Right renal pelvis (tissue), 4 donors: ENCODE results near the gene SLC7A6OS. TPM values are rescaled to one million over a fixed set of nuclear protein-coding genes. Genes with fewer than 3 reads are reported as not detected.

ENCODE experiments used
- DNase-seq, 4 donors: peaks; one replicate each; pipeline ENCODE4 v3.0.0-alpha.2; 2013; ENCODE audit warnings: low read depth in 4 of 4, low spot score in 3 of 4, missing footprints in 1 of 4
- polyA plus RNA-seq, 4 donors: library from polyadenylated mRNA; unstranded; fragments of 120-200 nt; gene quantifications; one replicate each; pipeline ENCODE4 v1.2.1, GENCODE V29; 2013; ENCODE audit not compliant: insufficient read length in 4 of 4

Gene SLC7A6OS
- polyA plus RNA-seq, 4 donors, result 19.7 to 22.4 (median 21.3) TPM

DNA sequence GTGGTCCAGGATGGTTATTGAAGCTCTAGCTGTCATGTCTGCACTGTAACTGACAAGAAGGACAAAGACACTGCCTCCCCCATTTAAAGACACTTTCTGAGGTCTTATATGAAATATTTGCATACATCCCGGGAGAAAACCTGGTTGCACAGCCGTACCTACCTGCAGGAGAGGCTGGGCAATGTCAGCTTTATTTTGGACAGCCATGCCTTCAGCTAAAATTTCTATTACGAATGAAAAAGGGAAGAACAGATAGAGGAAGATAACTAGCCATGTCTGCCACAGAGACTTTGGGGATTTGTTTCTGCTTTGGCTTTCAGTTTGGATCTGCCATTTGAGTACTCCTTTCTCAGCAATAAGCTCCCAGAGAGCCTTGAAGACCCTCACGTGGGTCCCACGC is 27.4 kb downstream of the SLC7A6OS start:
- no peak for DNase-seq

DNA sequence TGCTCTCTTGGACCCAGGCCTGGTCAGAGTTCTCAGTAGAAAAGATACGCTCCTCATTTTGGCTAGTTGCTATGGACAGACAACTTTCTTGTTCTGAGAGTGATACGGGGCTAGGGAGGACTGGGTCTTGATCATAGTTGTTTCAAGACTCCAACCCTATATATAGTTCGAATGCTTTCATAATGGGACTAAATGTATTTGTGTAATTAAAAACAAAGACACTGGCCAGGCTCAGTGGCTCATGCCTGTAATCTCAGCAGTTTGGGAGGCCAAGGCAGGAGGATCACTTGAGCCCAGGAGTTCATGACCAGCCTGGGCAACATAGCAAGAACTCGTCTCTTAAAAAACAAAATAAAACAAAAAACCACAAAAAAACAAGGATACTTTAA is 28.7 kb downstream of the SLC7A6OS start:
- no peak for DNase-seq

- DNase-seq, result no peak
Observed at GRCh38 chr16:68281368-68282063, 29.2 kb downstream of the SLC7A6OS start.

- no peak for DNase-seq
Observed at GRCh38 chr16:68279726-68280558, 30.8 kb downstream of the SLC7A6OS start.

DNA sequence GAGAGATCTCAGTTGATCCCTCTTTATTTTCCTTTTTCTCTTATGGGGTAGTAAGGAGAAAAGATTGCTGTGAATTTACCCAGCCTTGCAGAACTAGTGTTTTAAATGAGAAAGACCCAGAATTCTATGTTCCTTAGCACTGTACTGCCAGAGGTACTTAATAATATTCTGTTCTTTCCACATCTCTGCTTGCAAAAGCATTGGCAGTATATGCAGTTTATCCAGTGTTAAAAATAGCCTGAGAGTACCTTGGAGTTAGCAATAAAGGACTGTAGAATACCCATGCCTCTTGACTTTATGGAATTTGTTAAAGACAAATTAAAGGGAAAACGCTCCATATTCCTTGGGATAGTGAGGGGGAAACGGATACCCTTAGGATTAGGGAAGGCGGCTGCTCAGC is 34.5 kb downstream of the SLC7A6OS start:
- no peak for DNase-seq

GRCh38 chr16:68275611-68276191 is 35.0 kb downstream of the SLC7A6OS start:
- no peak for DNase-seq

DNA sequence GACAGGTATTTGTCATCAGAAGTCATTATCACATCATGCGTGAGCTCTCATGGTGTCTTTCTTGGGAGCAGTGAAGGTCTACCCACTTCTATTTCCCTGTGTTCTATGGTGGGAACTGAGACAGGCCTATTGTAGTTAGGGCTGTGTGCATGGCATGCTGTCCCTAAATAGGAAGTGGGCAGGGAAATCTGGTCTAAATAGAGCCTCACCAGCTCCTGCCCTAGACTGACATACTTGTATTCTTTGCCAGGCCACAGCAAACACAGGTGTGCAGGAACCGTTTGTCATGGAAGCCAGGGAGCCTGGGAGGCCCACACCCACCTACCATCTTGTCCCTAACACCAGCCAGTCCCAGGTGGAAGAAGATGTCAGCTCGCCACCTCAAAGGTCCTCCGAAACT is 36.3 kb downstream of the SLC7A6OS start:
- no peak for DNase-seq

- DNase-seq, result no peak
Observed at GRCh38 chr16:68273896-68274295, 36.9 kb downstream of the SLC7A6OS start.

DNA sequence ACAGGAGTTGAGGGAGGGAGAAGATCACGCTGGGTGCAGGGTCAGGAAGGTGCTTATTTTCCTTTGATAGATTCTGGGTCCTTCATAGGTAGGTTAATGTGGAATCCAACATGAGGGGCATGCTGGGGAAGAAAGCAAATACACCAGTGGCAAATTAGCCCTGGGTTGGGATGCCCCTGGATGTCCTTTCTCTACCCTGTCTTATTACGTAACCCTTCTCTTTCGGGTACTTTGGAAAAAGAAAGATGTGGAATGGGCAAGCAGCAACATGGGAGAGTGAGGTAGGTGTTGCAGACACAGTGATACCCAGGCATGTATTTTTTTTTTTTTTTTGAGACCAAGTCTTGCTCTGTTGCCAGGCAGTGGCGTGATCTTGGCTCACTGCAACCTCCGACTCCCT is 37.3 kb downstream of the SLC7A6OS start:
- DNase-seq, result no peak

DNA sequence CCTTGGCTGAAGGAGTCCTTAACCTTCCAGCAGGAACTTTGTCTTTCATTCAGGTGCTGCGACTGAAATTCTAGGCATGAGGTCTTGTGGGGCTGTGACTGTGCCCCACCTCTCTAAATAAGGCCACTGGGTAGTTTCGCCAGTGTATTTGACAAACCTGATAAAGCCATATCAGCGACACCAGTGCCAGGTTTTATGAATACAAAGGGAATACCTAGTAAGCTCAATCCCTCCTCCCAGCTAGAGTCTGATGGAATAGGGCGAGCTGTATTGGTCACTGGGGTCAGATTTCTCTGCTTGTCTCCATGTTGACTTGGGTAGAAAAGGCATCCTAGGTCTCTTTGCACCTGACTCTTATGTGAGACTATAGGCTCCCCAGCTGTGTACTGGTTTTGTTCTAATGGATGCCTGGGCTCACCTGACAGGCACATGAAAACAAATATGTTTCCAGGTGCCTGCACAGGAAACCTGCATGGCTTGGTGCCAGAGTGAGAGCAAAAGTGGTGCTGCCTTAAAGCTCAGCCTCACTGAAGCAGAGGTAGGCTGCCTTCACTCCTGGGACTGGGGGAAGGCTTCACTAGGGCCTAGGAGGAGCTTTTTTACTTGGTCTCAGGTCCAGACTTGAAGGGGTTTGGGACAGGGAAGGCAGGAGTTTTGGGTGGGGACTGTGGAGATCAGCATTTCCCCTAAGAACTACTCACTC is 38.1 kb downstream of the SLC7A6OS start:
- DNase-seq, result no peak

DNA sequence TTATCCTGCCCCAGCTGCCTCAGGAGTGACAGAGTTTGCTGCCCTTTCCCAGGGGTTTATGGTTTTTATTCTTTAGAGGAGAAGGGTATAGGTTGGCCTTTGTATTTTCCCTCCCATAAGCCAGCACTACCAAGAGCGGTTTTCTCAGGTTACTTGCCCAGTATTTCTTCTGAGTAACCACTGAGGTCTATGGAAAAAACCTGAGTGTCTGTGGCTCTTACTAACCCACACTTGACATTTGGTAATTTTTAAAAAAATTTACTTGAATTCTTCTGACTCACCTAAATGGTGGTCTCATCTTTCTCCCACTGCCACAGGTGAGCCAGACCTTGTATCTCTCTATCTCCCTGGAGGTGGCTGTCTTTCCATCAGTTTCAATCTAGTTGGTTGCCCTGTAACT is 40.4 kb downstream of the SLC7A6OS start:
- DNase-seq, result no peak

DNA sequence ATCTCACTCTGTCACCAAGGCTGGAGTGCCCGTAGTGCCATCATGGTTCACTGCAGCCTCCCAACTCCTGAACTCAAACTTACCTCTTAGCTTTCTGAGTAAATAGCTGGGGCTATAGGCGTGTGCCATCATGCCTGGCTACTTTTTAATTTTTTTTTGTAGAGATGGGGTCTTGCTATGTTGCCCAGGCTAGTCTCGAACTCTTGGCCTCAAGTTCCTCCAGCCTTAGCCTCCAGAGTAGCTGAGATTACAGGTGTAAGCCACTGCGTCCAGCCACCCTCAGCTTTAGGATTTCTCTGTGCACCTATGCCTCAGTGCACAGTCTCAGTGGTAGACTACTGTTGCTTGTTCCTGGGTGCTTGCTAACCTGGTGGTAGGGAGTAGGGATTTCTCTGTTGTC is 41.0 kb downstream of the SLC7A6OS start:
- DNase-seq, result no peak

GRCh38 chr16:68267612-68268405 is 42.9 kb downstream of the SLC7A6OS start:
- DNase-seq, result no peak

DNA sequence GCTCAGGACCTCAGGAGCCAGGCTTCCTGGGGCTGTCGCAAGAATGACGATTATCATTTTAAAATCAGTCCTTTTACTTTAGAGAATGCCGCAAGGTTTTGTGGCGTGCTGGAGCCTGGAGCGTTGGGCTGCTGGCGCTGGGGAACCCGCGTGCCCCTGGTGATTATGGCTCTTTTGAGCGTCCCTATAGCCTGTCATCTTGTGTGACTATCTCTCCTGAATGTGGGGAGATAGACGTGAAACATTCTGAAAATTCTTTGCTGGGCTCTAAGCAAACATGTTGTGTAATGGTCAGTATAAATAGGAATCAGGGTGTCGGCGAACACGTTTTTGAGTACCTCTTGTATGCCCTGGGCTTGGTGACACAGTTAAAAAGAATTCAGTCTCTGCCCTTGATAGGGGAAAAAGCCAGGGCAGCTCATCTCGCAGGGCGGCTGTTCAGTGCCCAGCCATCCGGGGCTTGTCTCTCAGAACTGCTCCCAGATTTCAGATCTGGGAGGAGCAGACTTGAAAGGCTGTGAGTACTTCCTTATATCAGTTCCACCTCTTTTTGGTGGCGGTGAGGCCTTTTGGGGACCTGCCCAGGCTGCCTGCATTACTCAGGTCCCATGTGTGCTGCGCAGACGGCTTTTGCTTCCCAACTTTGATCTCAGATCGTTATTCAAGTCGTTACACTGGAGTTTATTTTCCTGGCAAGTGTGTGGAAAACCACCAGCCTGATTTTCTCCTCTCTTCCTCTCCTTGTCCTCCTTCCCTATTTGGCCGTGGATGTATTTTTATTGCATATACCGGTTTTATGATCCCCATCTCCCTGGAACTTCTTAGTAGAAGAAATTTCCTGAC is 45.4 kb downstream of the SLC7A6OS start:
- no peak for DNase-seq

GRCh38 chr16:68264128-68265077 is 46.3 kb downstream of the SLC7A6OS start, which contains the start of gene SLC7A6:
SLC7A6 (plus strand) TSS chr16:68264526; CDS start chr16:68274727, 10,201 bp downstream.
- DNase-seq, result no peak

DNA sequence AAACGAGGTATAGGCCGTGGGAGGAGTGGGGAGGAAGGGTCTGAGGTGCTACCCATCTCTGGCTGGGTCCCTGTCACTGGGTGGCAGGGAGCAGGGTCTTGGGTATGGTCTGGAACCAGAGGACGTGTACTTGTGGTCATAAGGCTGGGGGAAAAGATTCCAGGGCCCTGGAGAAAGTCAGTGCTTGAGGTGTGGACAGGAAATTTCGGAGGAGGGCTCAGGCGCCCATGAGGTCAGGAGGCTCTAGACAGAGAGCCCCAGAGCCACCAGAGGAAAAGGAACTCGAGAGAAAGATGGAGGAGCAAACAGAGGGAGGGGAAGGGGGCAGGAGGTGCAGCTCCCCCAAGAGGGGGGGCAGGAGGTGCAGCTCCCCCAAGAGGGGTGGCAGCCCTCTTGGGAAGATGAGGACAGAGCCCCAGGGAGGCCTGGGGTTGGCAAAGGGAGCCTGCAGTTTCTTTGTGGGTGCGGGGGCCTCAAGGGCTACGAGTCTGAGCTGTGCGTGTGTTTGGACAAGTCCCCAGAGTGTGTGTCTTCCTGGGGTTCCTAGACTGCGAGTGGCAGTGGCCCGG is 47.1 kb downstream of the SLC7A6OS start:
- no peak for DNase-seq

GRCh38 chr16:68259007-68259825 is 51.5 kb downstream of the SLC7A6OS start:
- DNase-seq, result no peak
